MG63 (cell line): ENCODE measurements around the gene DST. TPM values are rescaled to one million over a fixed set of nuclear protein-coding genes. Genes with fewer than 3 reads are reported as not detected.

Experiments
- DNase-seq: peaks from one replicate; pipeline ENCODE4 v3.0.0-alpha.2; 2020
- H3K27me3 ChIP-seq: fragments of 250-450 bp; sonication (Bioruptor Pico); 2 replicates; pipeline ENCODE4 v1.5.1; 2020; ENCODE audit warnings: mild to moderate bottlenecking, moderate library complexity
- H3K36me3 ChIP-seq: fragments of 250-450 bp; sonication (Bioruptor Pico); 2 replicates; pipeline ENCODE4 v1.5.1; 2020; ENCODE audit warnings: mild to moderate bottlenecking, moderate library complexity
- H3K4me3 ChIP-seq: fragments of 250-450 bp; sonication (Bioruptor Pico); 2 replicates; pipeline ENCODE4 v1.5.1; 2020; ENCODE audit warnings: mild to moderate bottlenecking, moderate library complexity
- H3K9me3 ChIP-seq: fragments of 250-450 bp; sonication (Bioruptor Pico); 2 replicates; pipeline ENCODE4 v1.5.1; 2020; ENCODE audit warnings: mild to moderate bottlenecking, moderate library complexity
- total RNA-seq: library from RNA; depleted of rRNA; stranded (reverse); fragments of >200 nt; shearing (Covaris generic); gene quantifications from 2 replicates; pipeline ENCODE4 v1.2.3, GENCODE V29; 2014; ENCODE audit warnings: low replicate concordance; rRNA removed

The DST gene
- total RNA-seq, result 16.7 and 19.7 TPM in 2 replicates

GRCh38 chr6:56642366-56643261 lies at the start of gene DST:
Gene DST (minus strand): TSS chr6:56642889.
- peak; percentile 38 for DNase-seq
- Histone ChIP-seq H3K36me3 (peaks cover 46% of the 10 kb centered on the region), H3K4me3 (no peak within 1 kb of the TSS), H3K27me3 (no peaks in the 10 kb centered on the region), H3K9me3 (no peaks in the 10 kb centered on the region)

- no peaks in the 10 kb centered on the region for H3K27me3 ChIP-seq
- H3K9me3 ChIP-seq, result no peaks in the 10 kb centered on the region
- no peaks in the 10 kb centered on the region; the same call in 1 of the 2 replicates for H3K36me3 ChIP-seq
- no peak for DNase-seq
- peak overlapping the region; percentile 49 for H3K4me3 ChIP-seq
Measured at GRCh38 chr6:56691814-56692213, 49.1 kb upstream of the DST start.

GRCh38 chr6:56691286-56691595 lies 48.6 kb upstream of the DST start:
- no peaks in the 10 kb centered on the region for H3K36me3 ChIP-seq
- peak overlapping the region; percentile 49 for H3K4me3 ChIP-seq
- no peaks in the 10 kb centered on the region for H3K9me3 ChIP-seq
- no peak for DNase-seq
- no peaks in the 10 kb centered on the region for H3K27me3 ChIP-seq

- Histone ChIP-seq H3K9me3 (no peaks in the 10 kb centered on the region), H3K4me3 (peak overlapping the region; percentile 49), H3K36me3 (no peaks in the 10 kb centered on the region), H3K27me3 (no peaks in the 10 kb centered on the region)
- DNase-seq, result peak; percentile 15
Measured at GRCh38 chr6:56690519-56691285, 48.0 kb upstream of the DST start.

- H3K4me3 ChIP-seq, result peak overlapping the region; percentile 49; the same call in 1 of the 2 replicates
Measured at GRCh38 chr6:56689663-56690062, 47.0 kb upstream of the DST start.

GRCh38 chr6:56689114-56689513 lies 46.4 kb upstream of the DST start:
- DNase-seq, result no peak

More at GRCh38 chr6:56689663-56690062, 47.0 kb upstream of the DST start:
- no peaks in the 10 kb centered on the region for H3K36me3 ChIP-seq
- no peaks in the 10 kb centered on the region for H3K27me3 ChIP-seq
- no peak for DNase-seq
- H3K9me3 ChIP-seq, result no peaks in the 10 kb centered on the region

GRCh38 chr6:56688521-56688920 lies 45.8 kb upstream of the DST start:
- DNase-seq, result no peak
- Histone ChIP-seq H3K36me3 (no peaks in the 10 kb centered on the region), H3K27me3 (no peaks in the 10 kb centered on the region), H3K4me3 (no peak overlapping the region), H3K9me3 (no peaks in the 10 kb centered on the region)

More at GRCh38 chr6:56689114-56689513, 46.4 kb upstream of the DST start:
- Histone ChIP-seq H3K27me3 (no peaks in the 10 kb centered on the region), H3K9me3 (no peaks in the 10 kb centered on the region), H3K36me3 (no peaks in the 10 kb centered on the region), H3K4me3 (no peak overlapping the region)

GRCh38 chr6:56687551-56687950 lies 44.9 kb upstream of the DST start:
- no peaks in the 10 kb centered on the region for H3K9me3 ChIP-seq
- no peak overlapping the region for H3K4me3 ChIP-seq
- H3K36me3 ChIP-seq, result no peaks in the 10 kb centered on the region; the same call in 1 of the 2 replicates
- no peak for DNase-seq
- no peaks in the 10 kb centered on the region for H3K27me3 ChIP-seq

GRCh38 chr6:56686429-56686828 lies 43.7 kb upstream of the DST start:
- H3K36me3 ChIP-seq, result peaks cover 3% of the 10 kb centered on the region; the same call in 1 of the 2 replicates

GRCh38 chr6:56685994-56686393 lies 43.3 kb upstream of the DST start:
- H3K4me3 ChIP-seq, result no peak overlapping the region
- no peaks in the 10 kb centered on the region for H3K27me3 ChIP-seq
- DNase-seq, result no peak

More at GRCh38 chr6:56686429-56686828, 43.7 kb upstream of the DST start:
- no peak for DNase-seq
- no peaks in the 10 kb centered on the region for H3K9me3 ChIP-seq
- no peak overlapping the region for H3K4me3 ChIP-seq
- no peaks in the 10 kb centered on the region for H3K27me3 ChIP-seq

GRCh38 chr6:56685102-56685733 lies 42.5 kb upstream of the DST start:
- H3K4me3 ChIP-seq, result no peak overlapping the region
- H3K9me3 ChIP-seq, result no peaks in the 10 kb centered on the region
- H3K36me3 ChIP-seq, result peaks cover 3% of the 10 kb centered on the region; the same call in 1 of the 2 replicates
- no peaks in the 10 kb centered on the region for H3K27me3 ChIP-seq
- DNase-seq, result no peak

More at GRCh38 chr6:56685994-56686393, 43.3 kb upstream of the DST start:
- peaks cover 3% of the 10 kb centered on the region; the same call in 1 of the 2 replicates for H3K36me3 ChIP-seq
- H3K9me3 ChIP-seq, result no peaks in the 10 kb centered on the region

- Histone ChIP-seq H3K27me3 (no peaks in the 10 kb centered on the region), H3K4me3 (no peak overlapping the region), H3K36me3 (peaks cover 3% of the 10 kb centered on the region; the same call in 1 of the 2 replicates), H3K9me3 (no peaks in the 10 kb centered on the region)
- DNase-seq, result no peak
Measured at GRCh38 chr6:56684342-56685101, 41.8 kb upstream of the DST start.

- Histone ChIP-seq H3K27me3 (no peaks in the 10 kb centered on the region), H3K36me3 (peaks cover 3% of the 10 kb centered on the region; the same call in 1 of the 2 replicates), H3K9me3 (no peaks in the 10 kb centered on the region), H3K4me3 (no peak overlapping the region)
- DNase-seq, result peak; percentile 66
Measured at GRCh38 chr6:56683882-56684281, 41.2 kb upstream of the DST start.

GRCh38 chr6:56682635-56683034 lies 39.9 kb upstream of the DST start:
- Histone ChIP-seq H3K4me3 (no peak overlapping the region), H3K36me3 (peaks cover 3% of the 10 kb centered on the region; the same call in 1 of the 2 replicates), H3K9me3 (no peaks in the 10 kb centered on the region), H3K27me3 (no peaks in the 10 kb centered on the region)
- no peak for DNase-seq

- Histone ChIP-seq H3K36me3 (peaks cover 3% of the 10 kb centered on the region; the same call in 1 of the 2 replicates), H3K9me3 (no peaks in the 10 kb centered on the region), H3K4me3 (no peak overlapping the region), H3K27me3 (no peaks in the 10 kb centered on the region)
- peak; percentile 32 for DNase-seq
Measured at GRCh38 chr6:56677559-56677958, 34.9 kb upstream of the DST start.
